Neural cell (in vitro differentiated cells): Measurements from ENCODE around the gene ARL3.

ENCODE experiments used
- EP300 ChIP-seq: fragments of 450-650 bp; conservative IDR thresholded peaks from 2 replicates; pipeline ENCODE4 v1.6.1; 2014; ENCODE audit warnings: antibody characterized with exemption, mild to moderate bottlenecking, moderate library complexity; ENCODE audit not compliant: poor library complexity, severe bottlenecking
- TF ChIP-seq, protein P1 (sequence below): fragments of 450-650 bp; IDR thresholded peaks from 2 replicates; pipeline ENCODE4 v1.5.1; 2014; ENCODE audit warnings: antibody characterized with exemption, mild to moderate bottlenecking, moderate library complexity; ENCODE audit not compliant: poor library complexity, severe bottlenecking

DNA sequence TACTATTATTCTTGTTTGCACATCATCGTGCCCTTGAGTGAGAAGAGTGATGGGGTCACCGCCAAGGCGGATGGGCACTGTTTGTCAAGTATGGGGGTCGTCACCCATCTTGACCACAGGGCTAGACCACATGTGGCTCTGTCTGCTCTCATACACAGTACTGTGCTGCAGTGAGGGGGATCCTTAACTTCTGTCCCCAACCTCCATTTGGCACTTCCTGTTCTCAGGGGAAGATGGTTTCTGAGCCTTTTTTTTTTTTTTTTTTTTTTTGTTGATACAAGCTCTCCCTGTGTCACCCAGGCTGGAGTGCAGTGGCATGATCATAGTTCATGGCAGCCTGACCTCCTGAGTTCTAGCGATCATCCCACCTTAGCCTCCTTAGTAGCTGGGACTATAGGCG is 43.1 kb upstream of the ARL3 start:
- TF ChIP-seq, protein P1, sequence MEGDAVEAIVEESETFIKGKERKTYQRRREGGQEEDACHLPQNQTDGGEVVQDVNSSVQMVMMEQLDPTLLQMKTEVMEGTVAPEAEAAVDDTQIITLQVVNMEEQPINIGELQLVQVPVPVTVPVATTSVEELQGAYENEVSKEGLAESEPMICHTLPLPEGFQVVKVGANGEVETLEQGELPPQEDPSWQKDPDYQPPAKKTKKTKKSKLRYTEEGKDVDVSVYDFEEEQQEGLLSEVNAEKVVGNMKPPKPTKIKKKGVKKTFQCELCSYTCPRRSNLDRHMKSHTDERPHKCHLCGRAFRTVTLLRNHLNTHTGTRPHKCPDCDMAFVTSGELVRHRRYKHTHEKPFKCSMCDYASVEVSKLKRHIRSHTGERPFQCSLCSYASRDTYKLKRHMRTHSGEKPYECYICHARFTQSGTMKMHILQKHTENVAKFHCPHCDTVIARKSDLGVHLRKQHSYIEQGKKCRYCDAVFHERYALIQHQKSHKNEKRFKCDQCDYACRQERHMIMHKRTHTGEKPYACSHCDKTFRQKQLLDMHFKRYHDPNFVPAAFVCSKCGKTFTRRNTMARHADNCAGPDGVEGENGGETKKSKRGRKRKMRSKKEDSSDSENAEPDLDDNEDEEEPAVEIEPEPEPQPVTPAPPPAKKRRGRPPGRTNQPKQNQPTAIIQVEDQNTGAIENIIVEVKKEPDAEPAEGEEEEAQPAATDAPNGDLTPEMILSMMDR: no peak
- no peak for TF ChIP-seq EP300
